Gastrocnemius medialis (tissue), 4 donors: ENCODE measurements around the gene NEURL4. TPM values are rescaled to one million over a fixed set of nuclear protein-coding genes. Genes with fewer than 3 reads are reported as not detected.
A peak's percentile ranks its signal among the peaks of the same experiment; 100 is the strongest.

Experiments
- ATAC-seq, 2 donors: fragments of 150-250 bp; one replicate each; pipeline ENCODE4 v1.9.1; 2016
- DNase-seq, 2 donors: peaks; one replicate each; pipeline ENCODE4 v3.0.0-alpha.2; 2019
- H3K27ac ChIP-seq, 4 donors: fragments of 200-600 bp; sonication (generic); 1 replicate in 1 of 4; 2 replicates in 3 of 4; pipeline ENCODE4 v1.5.1; 2016 to 2018; ENCODE audit warnings: mild to moderate bottlenecking in 2 of 4, moderate library complexity in 1 of 4
- H3K27me3 ChIP-seq, 3 donors: fragments of 200-600 bp; sonication (generic) in 2 of 3; 1 replicate in 1 of 3; 2 replicates in 2 of 3; pipeline versions ENCODE4 v1.5.1 to v1.6.0; 2016 to 2019; ENCODE audit warnings: mild to moderate bottlenecking in 1 of 3, moderate library complexity in 1 of 3
- H3K36me3 ChIP-seq, 2 donors: fragments of 200-600 bp; sonication (generic) in 1 of 2; one replicate each; pipeline ENCODE4 v1.5.1; 2017 to 2018
- H3K4me1 ChIP-seq, 2 donors: fragments of 200-600 bp; sonication (generic) in 1 of 2; one replicate each; pipeline ENCODE4 v1.5.1; 2016 to 2017; ENCODE audit warnings: mild to moderate bottlenecking in 2 of 2
- H3K4me3 ChIP-seq, 4 donors: fragments of 200-600 bp; sonication (generic) in 3 of 4; 1 replicate in 1 of 4; 2 replicates in 3 of 4; pipeline ENCODE4 v1.5.1; 2016 to 2019; ENCODE audit warnings: mild to moderate bottlenecking in 2 of 4
- H3K9me3 ChIP-seq, 3 donors: fragments of 200-600 bp; sonication (generic) in 2 of 3; 1 replicate in 1 of 3; 2 replicates in 2 of 3; pipeline ENCODE4 v1.5.1; 2016 to 2019
- CTCF ChIP-seq, 5 experiments: fragments of 450-650 bp in 3 of 5; fragments of 200-600 bp in 2 of 5; sonication (generic) in 2 of 5; IDR thresholded peaks in 4 of 5; conservative IDR thresholded peaks in 1 of 5; 1 replicate in 4 of 5; 2 replicates in 1 of 5; pipeline ENCODE4 v1.5.1; 2016 to 2019; ENCODE audit warnings: antibody characterized with exemption in 5 of 5, mild to moderate bottlenecking in 3 of 5, moderate library complexity in 3 of 5
- POLR2A ChIP-seq, 2 donors: fragments of 450-650 bp; IDR thresholded peaks; one replicate each; pipeline ENCODE4 v1.6.1; 2017; ENCODE audit warnings: antibody characterized with exemption in 2 of 2, mild to moderate bottlenecking in 2 of 2, moderate library complexity in 2 of 2
- in situ Hi-C, 4 donors: fragments of 200-750 bp; cut with MboI; loops; one replicate each; pipeline versions ENCODE4 v1.15.0 to v1.8.0; 2017; ENCODE audit warnings: low sequenced_read_pairs in 4 of 4
- intact Hi-C: fragments of 100-400 bp; cut with DNase I; formaldehyde crosslinking; loops from one replicate; pipeline ENCODE4 v1.15.1; 2023; ENCODE audit warnings: low total_unique reads
- total RNA-seq, 4 donors: library from RNA; depleted of rRNA; stranded (reverse); fragments of >200 nt; gene quantifications; one replicate each; pipeline versions ENCODE4 v1.1.0 to v1.2.3, GENCODE V29; 2016

NEURL4 gene
- total RNA-seq, 4 donors from 2014 or later, result 21.8 to 26.7 (median 23.5) TPM

DNA sequence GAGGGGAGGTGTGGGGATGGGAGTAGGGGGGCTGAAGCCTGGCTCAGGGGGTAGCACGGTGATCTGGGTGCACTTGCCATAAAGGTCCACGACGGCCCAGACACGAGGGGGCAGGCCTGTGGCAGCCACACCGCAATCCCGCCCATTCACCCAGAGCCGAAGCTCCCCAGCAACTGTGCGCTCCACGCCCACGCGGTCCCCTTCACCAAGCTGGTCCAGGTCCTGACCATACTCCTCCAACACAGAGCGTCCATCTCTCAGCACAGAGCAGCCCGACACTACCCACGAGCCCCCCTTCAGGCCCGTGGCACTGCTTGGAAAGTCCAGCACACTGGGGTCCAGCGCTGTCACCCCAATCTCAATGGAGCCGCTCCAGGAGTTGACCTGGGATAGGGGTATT is 1.6 kb downstream of the NEURL4 start:
- Histone ChIP-seq H3K4me3 (no peak overlapping the region), H3K27me3 (no peaks in the 10 kb centered on the region), H3K4me1 (peaks cover 15 to 24% of the 10 kb centered on the region in 2 donors), H3K27ac (no peak overlapping the region), H3K9me3 (no peaks in the 10 kb centered on the region), H3K36me3 (peaks cover 0 to 36% of the 10 kb centered on the region in 2 donors)
- in situ Hi-C loops, result loop anchor here in 1 of 4 donors (25.0 kb wide), 1 partner anchor 290 kb away; the partner anchor contains the start of genes SLC16A11 and SLC16A13
- TF ChIP-seq CTCF (IDR thresholded peaks at IDR 0.05 in 4 of 5, conservative IDR thresholded peaks at IDR 0.05 in 1 of 5), result no peak
- no peak for TF ChIP-seq POLR2A (IDR thresholded peaks at IDR 0.05)
- DNase-seq (no peak), ATAC-seq (no peak)
- intact Hi-C loops, result loop anchor here (5.0 kb wide), 1 partner anchor 235 kb away; the partner anchor contains the start of gene SENP3

GRCh38 chr17:7327056-7327455 is 2.1 kb downstream of the NEURL4 start:
- intact Hi-C loops (loop anchor here (5.0 kb wide), 1 partner anchor 235 kb away; the partner anchor contains the start of gene SENP3), in situ Hi-C loops (loop anchor here in 1 of 4 donors (25.0 kb wide), 1 partner anchor 290 kb away; the partner anchor contains the start of genes SLC16A11 and SLC16A13)
- TF ChIP-seq CTCF (IDR thresholded peaks at IDR 0.05 in 4 of 5, conservative IDR thresholded peaks at IDR 0.05 in 1 of 5), result no peak
- no peak for TF ChIP-seq POLR2A (IDR thresholded peaks at IDR 0.05)
- no peaks in the 10 kb centered on the region for H3K27me3 ChIP-seq
- ATAC-seq (no peak), DNase-seq (no peak)
- no peak overlapping the region for H3K4me3 ChIP-seq
- H3K4me1 ChIP-seq, result peaks cover 15 to 24% of the 10 kb centered on the region in 2 donors
- no peak overlapping the region for H3K27ac ChIP-seq
- H3K36me3 ChIP-seq, result peaks cover 0 to 41% of the 10 kb centered on the region in 2 donors
- no peaks in the 10 kb centered on the region for H3K9me3 ChIP-seq

GRCh38 chr17:7326186-7326585 is 2.9 kb downstream of the NEURL4 start:
- no peak overlapping the region for H3K4me3 ChIP-seq
- no peaks in the 10 kb centered on the region for H3K27me3 ChIP-seq
- H3K4me1 ChIP-seq, result peaks cover 15 to 24% of the 10 kb centered on the region in 2 donors
- ATAC-seq, result no peak
- peaks cover 0 to 49% of the 10 kb centered on the region in 2 donors for H3K36me3 ChIP-seq
- H3K27ac ChIP-seq, result no peak overlapping the region
- no peak for TF ChIP-seq CTCF (IDR thresholded peaks at IDR 0.05 in 4 of 5, conservative IDR thresholded peaks at IDR 0.05 in 1 of 5)
- no peak for TF ChIP-seq POLR2A (IDR thresholded peaks at IDR 0.05)
- intact Hi-C loops (loop anchor here (5.0 kb wide), 1 partner anchor 236 kb away; the partner anchor contains the start of gene SENP3), in situ Hi-C loops (loop anchor here in 1 of 4 donors (25.0 kb wide), 1 partner anchor 289 kb away; the partner anchor contains the start of genes SLC16A11 and SLC16A13)
- H3K9me3 ChIP-seq, result no peaks in the 10 kb centered on the region
- DNase-seq, result no peak

- in situ Hi-C loops, result loop anchor here in 1 of 4 donors (25.0 kb wide), 1 partner anchor 288 kb away; the partner anchor contains the start of genes SLC16A11 and SLC16A13
- intact Hi-C loops, result loop anchor here (5.0 kb wide), 1 partner anchor 237 kb away; the partner anchor contains the start of gene SENP3
- Histone ChIP-seq H3K9me3 (no peaks in the 10 kb centered on the region), H3K27ac (no peak overlapping the region), H3K4me3 (no peak overlapping the region), H3K4me1 (peaks cover 12 to 17% of the 10 kb centered on the region in 2 donors), H3K36me3 (peaks cover 0 to 60% of the 10 kb centered on the region in 2 donors), H3K27me3 (no peaks in the 10 kb centered on the region)
- no peak for TF ChIP-seq POLR2A (IDR thresholded peaks at IDR 0.05)
- DNase-seq, result no peak
- no peak for ATAC-seq
Observed at GRCh38 chr17:7325031-7325528, 4.1 kb downstream of the NEURL4 start.

- no peak overlapping the region for H3K4me3 ChIP-seq
- no peak for TF ChIP-seq POLR2A (IDR thresholded peaks at IDR 0.05)
- TF ChIP-seq CTCF (IDR thresholded peaks at IDR 0.05 in 4 of 5, conservative IDR thresholded peaks at IDR 0.05 in 1 of 5), result peak in 2 of 5 experiments; percentile 6 to 9
- DNase-seq, result no peak
- peaks cover 0 to 64% of the 10 kb centered on the region in 2 donors for H3K36me3 ChIP-seq
- H3K4me1 ChIP-seq, result peaks cover 12 to 14% of the 10 kb centered on the region in 2 donors
- no peaks in the 10 kb centered on the region for H3K27me3 ChIP-seq
- ATAC-seq, result no peak
- H3K9me3 ChIP-seq, result no peaks in the 10 kb centered on the region
- in situ Hi-C loops (no loop called here), intact Hi-C loops (no loop called here)
- H3K27ac ChIP-seq, result no peak overlapping the region
Observed at GRCh38 chr17:7324438-7324779, 4.7 kb downstream of the NEURL4 start.
